Hepatocyte (in vitro differentiated cells): Measurements from ENCODE around the gene PNMA1. TPM values are rescaled to one million over a fixed set of nuclear protein-coding genes. Genes with fewer than 3 reads are reported as not detected.
A peak's percentile ranks its signal among the peaks of the same experiment; 100 is the strongest.
"Not testable (repeated sequence)": the region's sequence is repeated elsewhere in the genome, so short reads cannot be mapped to it uniquely, and the experiment has no call there.

Source experiments
- DNase-seq: peaks from one replicate; pipeline ENCODE4 v3.0.0-alpha.2; 2016; ENCODE audit warnings: low spot score
- H2AFZ ChIP-seq: fragments of 200-600 bp; sonication (generic); 2 replicates; pipeline ENCODE4 v1.6.0; 2016; ENCODE audit warnings: antibody characterized with exemption, mild to moderate bottlenecking
- H3K27ac ChIP-seq: fragments of 200-600 bp; sonication (generic); 2 replicates; pipeline ENCODE4 v1.5.1; 2016; ENCODE audit warnings: mild to moderate bottlenecking
- H3K27me3 ChIP-seq: fragments of 200-600 bp; sonication (generic); 2 replicates; pipeline ENCODE4 v1.6.1; 2016
- H3K36me3 ChIP-seq: fragments of 200-600 bp; sonication (generic); replicated peaks from 2 replicates; pipeline ENCODE4 v1.5.1; 2016; ENCODE audit warnings: low read depth; ENCODE audit not compliant: insufficient read depth
- H3K4me1 ChIP-seq: fragments of 200-600 bp; sonication (generic); 2 replicates; pipeline ENCODE4 v1.5.1; 2016; ENCODE audit warnings: mild to moderate bottlenecking, moderate library complexity; ENCODE audit not compliant: insufficient read depth
- H3K4me2 ChIP-seq: fragments of 200-600 bp; sonication (generic); 2 replicates; pipeline ENCODE4 v1.6.0; 2016
- H3K4me3 ChIP-seq: fragments of 200-600 bp; sonication (generic); 2 replicates; pipeline ENCODE4 v1.5.1; 2016; ENCODE audit warnings: mild to moderate bottlenecking
- H3K79me2 ChIP-seq: fragments of 200-600 bp; sonication (generic); 2 replicates; pipeline ENCODE4 v1.6.0; 2017; ENCODE audit warnings: mild to moderate bottlenecking
- H3K9me2 ChIP-seq: fragments of 200-600 bp; sonication (generic); replicated peaks from 2 replicates; pipeline ENCODE4 v1.6.0; 2017; ENCODE audit warnings: mild to moderate bottlenecking; ENCODE audit not compliant: insufficient read depth
- H3K9me3 ChIP-seq: fragments of 200-600 bp; sonication (generic); 2 replicates; pipeline ENCODE4 v1.5.1; 2016; ENCODE audit warnings: low read depth, mild to moderate bottlenecking
- H4K20me1 ChIP-seq: fragments of 200-600 bp; sonication (generic); 2 replicates; pipeline ENCODE4 v1.6.0; 2016; ENCODE audit warnings: mild to moderate bottlenecking; ENCODE audit not compliant: insufficient read depth, poor library complexity, severe bottlenecking
- CTCF ChIP-seq: fragments of 200-600 bp; sonication (generic); IDR thresholded peaks from 2 replicates; pipeline ENCODE4 v1.5.1; 2016; ENCODE audit warnings: antibody characterized with exemption, mild to moderate bottlenecking; ENCODE audit not compliant: poor library complexity
- EZH2 ChIP-seq: fragments of 200-600 bp; sonication (generic); IDR thresholded peaks from 2 replicates; pipeline ENCODE4 v1.6.1; 2016; ENCODE audit warnings: antibody characterized with exemption, mild to moderate bottlenecking, borderline replicate concordance
- EZH2phosphoT487 ChIP-seq: fragments of 200-600 bp; sonication (generic); IDR thresholded peaks from one replicate; pipeline ENCODE4 v1.6.1; 2018; ENCODE audit warnings: antibody characterized with exemption, mild to moderate bottlenecking, low read depth, moderate library complexity; ENCODE audit not compliant: unreplicated experiment, severe bottlenecking
- WGBS: methylation state at CpG from one replicate; pipeline ENCODE4 v1.1.6; 2016; ENCODE audit warnings: low lambda C conversion rate; ENCODE audit errors: missing lambda C conversion rate; 5-methylcytosine and 5-hydroxymethylcytosine counted together
- polyA plus RNA-seq: library from polyadenylated mRNA; unstranded; fragments of >200 nt; fragmentation: Nextera tagmentation; extraction: Ambion mirVana; gene quantifications from 2 replicates; pipeline ENCODE4 v1.2.1, GENCODE V29; 2016
- total RNA-seq: library from RNA; depleted of rRNA; stranded (reverse); fragments of >200 nt; gene quantifications from 2 replicates; pipeline ENCODE4 v1.2.3, GENCODE V29; 2014

PNMA1 gene
- total and polyA plus RNA-seq, 2 experiments from 2014 or later, result 27.3 to 45.7 TPM

DNA sequence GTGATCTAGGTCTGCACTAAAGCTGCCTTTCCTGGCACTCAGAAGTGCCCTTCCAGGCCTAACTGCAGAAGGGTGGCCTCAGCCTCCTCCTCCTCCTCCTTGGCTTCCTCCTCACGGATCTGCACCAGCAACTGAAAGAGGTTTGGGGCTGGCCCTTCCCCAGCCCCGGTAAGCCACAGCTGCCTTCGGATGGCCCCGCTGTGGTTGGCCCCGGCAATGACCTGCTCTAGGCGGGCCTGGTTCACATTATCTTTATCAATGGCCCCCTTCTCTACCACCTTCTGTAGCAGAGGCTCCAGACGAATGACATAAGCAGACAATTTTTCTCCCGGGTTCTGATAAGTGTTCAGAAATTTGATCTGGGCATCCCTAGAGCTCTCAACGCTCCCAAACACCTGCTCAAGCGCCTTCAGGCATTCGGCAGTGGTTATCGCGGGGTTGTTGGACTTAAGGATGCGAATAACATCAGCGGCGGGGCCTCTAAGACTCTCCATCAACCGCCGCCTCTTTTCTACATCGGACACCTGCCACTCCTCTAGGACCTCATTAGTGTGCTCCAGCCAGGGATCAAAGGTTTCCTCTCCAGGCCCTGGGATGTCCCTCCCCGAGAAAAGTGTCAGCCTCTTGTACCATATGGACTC lies 1.5 kb downstream of the PNMA1 start:
- Histone ChIP-seq H2AFZ (no peak overlapping the region), H3K27ac (peak overlapping the region; percentile 97), H3K4me3 (peak overlapping the region; percentile 89), H3K9me2 (no peaks in the 10 kb centered on the region), H3K9me3 (no peaks in the 10 kb centered on the region), H3K27me3 (no peaks in the 10 kb centered on the region), H4K20me1 (peaks cover 20% of the 10 kb centered on the region), H3K4me2 (peak overlapping the region; percentile 84), H3K79me2 (peaks cover 48% of the 10 kb centered on the region), H3K36me3 (no peaks in the 10 kb centered on the region), H3K4me1 (peaks cover 28% of the 10 kb centered on the region)
- 9% methylated on average over 20 of the region's 20 CpGs for WGBS
- no peak for TF ChIP-seq EZH2
- TF ChIP-seq EZH2phosphoT487, result no peak
- peak; percentile 37 for DNase-seq

- H3K4me1 ChIP-seq, result peaks cover 22% of the 10 kb centered on the region
- H3K9me3 ChIP-seq, result no peaks in the 10 kb centered on the region
- H2AFZ ChIP-seq, result no peak overlapping the region
- H3K9me2 ChIP-seq, result no peaks in the 10 kb centered on the region
- peak overlapping the region; percentile 84 for H3K4me2 ChIP-seq
- H3K27me3 ChIP-seq, result no peaks in the 10 kb centered on the region
- peaks cover 48% of the 10 kb centered on the region for H3K79me2 ChIP-seq
- DNase-seq, result no peak
- H3K36me3 ChIP-seq, result no peaks in the 10 kb centered on the region
- TF ChIP-seq EZH2, result no peak
- TF ChIP-seq CTCF, result no peak
- TF ChIP-seq EZH2phosphoT487, result no peak
- H3K27ac ChIP-seq, result no peak overlapping the region
- WGBS, result 54% methylated on average over 11 of the region's 11 CpGs
- peak overlapping the region; percentile 89 for H3K4me3 ChIP-seq
- H4K20me1 ChIP-seq, result peaks cover 20% of the 10 kb centered on the region
These were observed 2.1 kb downstream of the PNMA1 start for GRCh38 chr14:73712071-73712506.

- no peaks in the 10 kb centered on the region for H3K27me3 ChIP-seq
- H2AFZ ChIP-seq, result no peak overlapping the region
- H3K4me2 ChIP-seq, result no peak overlapping the region
- peaks cover 21% of the 10 kb centered on the region for H3K4me1 ChIP-seq
- H3K4me3 ChIP-seq, result no peak overlapping the region
- 88% methylated on average over 5 of the region's 5 CpGs for WGBS
- peaks cover 43% of the 10 kb centered on the region for H3K79me2 ChIP-seq
- DNase-seq, result no peak
- no peaks in the 10 kb centered on the region for H3K9me3 ChIP-seq
- TF ChIP-seq EZH2 (no peak), CTCF (no peak), EZH2phosphoT487 (no peak)
- peaks cover 18% of the 10 kb centered on the region for H4K20me1 ChIP-seq
- no peaks in the 10 kb centered on the region for H3K9me2 ChIP-seq
- H3K27ac ChIP-seq, result no peak overlapping the region
- no peaks in the 10 kb centered on the region for H3K36me3 ChIP-seq
These were observed 3.4 kb downstream of the PNMA1 start for GRCh38 chr14:73710737-73711136.

GRCh38 chr14:73709904-73710469 lies 4.2 kb downstream of the PNMA1 start:
- Histone ChIP-seq H3K4me1 (peaks cover 21% of the 10 kb centered on the region), H3K79me2 (peaks cover 43% of the 10 kb centered on the region), H3K27ac (no peak overlapping the region), H3K36me3 (no peaks in the 10 kb centered on the region), H3K4me2 (no peak overlapping the region), H4K20me1 (peaks cover 18% of the 10 kb centered on the region), H2AFZ (no peak overlapping the region), H3K4me3 (no peak overlapping the region), H3K9me3 (no peaks in the 10 kb centered on the region), H3K9me2 (no peaks in the 10 kb centered on the region), H3K27me3 (no peaks in the 10 kb centered on the region)
- TF ChIP-seq EZH2 (no peak), EZH2phosphoT487 (no peak), CTCF (no peak)
- WGBS, result 97% methylated on average over 8 of the region's 8 CpGs
- no peak for DNase-seq

- H3K36me3 ChIP-seq, H2AFZ ChIP-seq, H3K9me3 ChIP-seq, H3K4me3 ChIP-seq, H3K9me2 ChIP-seq, DNase-seq, H3K4me2 ChIP-seq, H3K27ac ChIP-seq, H3K27me3 ChIP-seq: not testable (repeated sequence)
- Histone ChIP-seq H4K20me1 (peaks cover 18% of the 10 kb centered on the region), H3K4me1 (peaks cover 15% of the 10 kb centered on the region), H3K79me2 (peaks cover 37% of the 10 kb centered on the region)
- 79% methylated on average over 4 of the region's 4 CpGs for WGBS
These were observed 6.1 kb downstream of the PNMA1 start for GRCh38 chr14:73708076-73708475.
